ENCODE data around the gene LY6G6F.

Gene LY6G6F

GRCh38 chr6:31739639-31740396, 33.2 kb downstream of the LY6G6F start, which contains the start of gene MSH5:
Gene MSH5 (plus strand): TSS chr6:31740005. CDS start chr6:31740467, 462 bp downstream.
- DNase-seq (ENCODE audit: low read depth in 2 of 2) = peak; percentile 87 to 91

GRCh38 chr6:31740397-31741223, 33.9 kb downstream of the LY6G6F start:
- no peak for DNase-seq (ENCODE audit: low read depth in 2 of 2)

GRCh38 chr6:31741815-31742214, 35.1 kb downstream of the LY6G6F start:
- no peak for DNase-seq (ENCODE audit: low read depth in 2 of 2)

GRCh38 chr6:31742894-31743293, 36.2 kb downstream of the LY6G6F start:
- no peak for DNase-seq (ENCODE audit: low read depth in 2 of 2)

- no peak for DNase-seq (ENCODE audit: low read depth in 2 of 2)
Observed at GRCh38 chr6:31744422-31744821, 37.8 kb downstream of the LY6G6F start.

GRCh38 chr6:31749301-31750036, 42.8 kb downstream of the LY6G6F start:
- no peak for DNase-seq (ENCODE audit: low read depth in 2 of 2)

GRCh38 chr6:31750411-31751022, 43.9 kb downstream of the LY6G6F start:
- no peak for DNase-seq (ENCODE audit: low read depth in 2 of 2)

GRCh38 chr6:31752739-31753319, 46.2 kb downstream of the LY6G6F start:
- no peak for DNase-seq (ENCODE audit: low read depth in 2 of 2)

GRCh38 chr6:31758281-31758680, 51.6 kb downstream of the LY6G6F start:
- DNase-seq (ENCODE audit: low read depth in 2 of 2) = no peak

Data from stimulated activated CD8-positive, alpha-beta memory T cell treated with anti-CD3 and anti-CD28 coated beads, Interleukin-2, amount 100 ng/mL, for 1 hour (primary cell).